HepG2 (cell line): ENCODE data around the gene BRMS1. TPM values are rescaled to one million over a fixed set of nuclear protein-coding genes. Genes with fewer than 3 reads are reported as not detected.

ENCODE experiments used
- BRCA1 ChIP-seq: sonication (generic); formaldehyde crosslinking; IDR thresholded peaks from 2 replicates; pipeline ENCODE4 v1.4.0; 2020; ENCODE audit warnings: missing genetic modification reagents
- BRF2 ChIP-seq: sonication (generic); formaldehyde crosslinking; IDR thresholded peaks from 2 replicates; pipeline ENCODE4 v1.8.1; 2022; ENCODE audit warnings: mild to moderate bottlenecking, missing genetic modification reagents
- ELK4 ChIP-seq: sonication (generic); formaldehyde crosslinking; IDR thresholded peaks from 2 replicates; pipeline ENCODE4 v1.9.0; 2021; ENCODE audit warnings: missing genetic modification reagents, borderline replicate concordance
- HNF4G ChIP-seq, 2 experiments: sonication (generic) in 1 of 2; formaldehyde crosslinking in 1 of 2; IDR thresholded peaks; 2 replicates each; pipeline versions ENCODE4 v1.4.0 to v1.6.1; 2011 to 2020; ENCODE audit warnings: borderline replicate concordance in 2 of 2, low read depth in 2 of 2, mild to moderate bottlenecking in 2 of 2, low read length in 1 of 2, missing genetic modification reagents in 1 of 2, moderate library complexity in 1 of 2
- HOXA5 ChIP-seq: sonication (generic); formaldehyde crosslinking; IDR thresholded peaks from 2 replicates; pipeline ENCODE4 v1.4.0; 2020; ENCODE audit warnings: missing genetic modification reagents
- MIER3 ChIP-seq: IDR thresholded peaks from 2 replicates; pipeline ENCODE4 v1.6.1; 2016; ENCODE audit warnings: missing compliant biosample characterization, borderline replicate concordance
- NCOA2 ChIP-seq: sonication (generic); formaldehyde crosslinking; IDR thresholded peaks from 2 replicates; pipeline ENCODE4 v1.8.0; 2022; ENCODE audit warnings: inconsistent platforms
- PHF20 ChIP-seq: sonication (generic); formaldehyde crosslinking; IDR thresholded peaks from 2 replicates; pipeline ENCODE4 v1.5.0; 2020; ENCODE audit warnings: mild to moderate bottlenecking, missing genetic modification reagents
- SMARCC2 ChIP-seq: fragments of 450-650 bp; IDR thresholded peaks from 2 replicates; pipeline ENCODE4 v1.6.1; 2017; ENCODE audit warnings: antibody characterized with exemption, mild to moderate bottlenecking
- SNAPC2 ChIP-seq: sonication (generic); formaldehyde crosslinking; IDR thresholded peaks from 2 replicates; pipeline ENCODE4 v1.8.1; 2022; ENCODE audit warnings: mild to moderate bottlenecking, missing genetic modification reagents
- TERF1 ChIP-seq: sonication (generic); formaldehyde crosslinking; IDR thresholded peaks from 2 replicates; pipeline ENCODE4 v1.8.0; 2022; ENCODE audit warnings: mild to moderate bottlenecking, missing genetic modification reagents, moderate library complexity
- ZNF160 ChIP-seq: sonication (generic); formaldehyde crosslinking; IDR thresholded peaks from 2 replicates; pipeline ENCODE4 v1.8.0; 2022; ENCODE audit warnings: mild to moderate bottlenecking, inconsistent platforms, missing genetic modification reagents
- ZNF232 ChIP-seq: sonication (generic); formaldehyde crosslinking; IDR thresholded peaks from 2 replicates; pipeline ENCODE4 v1.4.0; 2020; ENCODE audit warnings: missing genetic modification reagents, borderline replicate concordance
- ZNF24 ChIP-seq: fragments of 450-650 bp; IDR thresholded peaks from 2 replicates; pipeline ENCODE4 v1.6.1; 2017; ENCODE audit warnings: antibody characterized with exemption, mild to moderate bottlenecking
- ZNF296 ChIP-seq: sonication (generic); formaldehyde crosslinking; conservative IDR thresholded peaks from 2 replicates; pipeline ENCODE4 v1.5.0; 2020; ENCODE audit warnings: mild to moderate bottlenecking, missing genetic modification reagents
- ZNF678 ChIP-seq: sonication (generic); formaldehyde crosslinking; IDR thresholded peaks from 2 replicates; pipeline ENCODE4 v1.4.0; 2020; ENCODE audit warnings: mild to moderate bottlenecking, missing genetic modification reagents
- ZNF775 ChIP-seq: sonication (generic); formaldehyde crosslinking; IDR thresholded peaks from 2 replicates; pipeline ENCODE4 v1.4.0; 2020; ENCODE audit warnings: missing genetic modification reagents, mild to moderate bottlenecking, moderate library complexity, borderline replicate concordance
- polyA plus RNA-seq, 8 experiments: library from polyadenylated mRNA; depleted of rRNA in 3 of 8; stranded (reverse) in 7 of 8; unstranded in 1 of 8; fragments of >200 nt; fragmentation: Illumina TruSeq in 4 of 8; extraction: Trizol in 4 of 8; gene quantifications; 2 replicates each; pipeline versions ENCODE4 v1.2.1 to v1.2.3, GENCODE V29; 2011 to 2016; ENCODE audit warnings: low read depth in 4 of 8, missing spikeins in 1 of 8, mixed read lengths in 1 of 8; ENCODE audit not compliant: insufficient read depth in 1 of 8
- total RNA-seq, 5 experiments: library from RNA; depleted of rRNA; stranded (reverse); fragments of >200 nt; fragmentation: Illumina TruSeq; extraction: Trizol; gene quantifications; 2 replicates each; pipeline ENCODE4 v1.2.3, GENCODE V29; 2016; ENCODE audit warnings: low read depth in 1 of 5
- TF ChIP-seq, protein P1 (sequence below): sonication (generic); formaldehyde crosslinking; IDR thresholded peaks from 2 replicates; pipeline ENCODE4 v1.5.0; 2020; ENCODE audit warnings: mild to moderate bottlenecking, missing genetic modification reagents, moderate library complexity
- TF ChIP-seq, protein P2 (sequence below): sonication (generic); formaldehyde crosslinking; IDR thresholded peaks from 2 replicates; pipeline ENCODE4 v1.4.0; 2020; ENCODE audit warnings: missing genetic modification reagents
- TF ChIP-seq, protein P3 (sequence below): sonication (generic); formaldehyde crosslinking; IDR thresholded peaks from 2 replicates; pipeline ENCODE4 v1.8.0; 2022; ENCODE audit warnings: missing genetic modification reagents, mild to moderate bottlenecking, moderate library complexity, borderline replicate concordance

The BRMS1 gene
- total and polyA plus RNA-seq, 2 of the 13 experiments (the other 11 are each of a cell fraction or from before 2014, with no cell fraction given) = 15.8 to 55.7 TPM

DNA sequence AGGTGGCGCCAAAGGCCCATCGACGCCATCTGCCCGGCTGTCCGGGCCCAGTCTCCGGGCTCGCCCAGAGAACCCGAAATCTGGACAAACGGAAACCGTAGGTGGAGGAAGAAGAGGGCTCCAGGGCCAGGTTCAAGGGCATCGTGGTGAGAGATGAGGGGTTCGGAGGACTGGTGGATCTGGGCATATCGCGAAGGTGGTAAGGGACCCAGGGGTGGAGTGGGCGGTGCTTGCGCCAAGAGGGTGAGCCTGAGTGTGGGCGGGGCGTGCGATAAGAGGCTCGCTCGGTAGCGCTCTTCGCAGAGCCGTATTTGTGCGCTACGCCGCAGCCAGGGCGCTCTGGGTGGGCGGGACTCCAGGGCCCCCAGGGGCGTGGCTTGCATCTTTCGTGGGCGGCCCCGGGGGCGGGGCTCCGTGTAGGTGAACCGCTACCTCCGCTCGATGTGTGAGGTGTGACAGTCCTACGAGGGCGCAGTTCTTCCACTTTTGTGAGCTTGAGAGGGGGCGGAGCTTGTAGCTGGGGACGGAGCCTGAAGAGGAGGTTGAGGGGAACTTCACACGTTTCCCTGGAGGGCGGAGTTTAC is 32.8 kb downstream of the BRMS1 start (continued):
- TF ChIP-seq, protein P1, sequence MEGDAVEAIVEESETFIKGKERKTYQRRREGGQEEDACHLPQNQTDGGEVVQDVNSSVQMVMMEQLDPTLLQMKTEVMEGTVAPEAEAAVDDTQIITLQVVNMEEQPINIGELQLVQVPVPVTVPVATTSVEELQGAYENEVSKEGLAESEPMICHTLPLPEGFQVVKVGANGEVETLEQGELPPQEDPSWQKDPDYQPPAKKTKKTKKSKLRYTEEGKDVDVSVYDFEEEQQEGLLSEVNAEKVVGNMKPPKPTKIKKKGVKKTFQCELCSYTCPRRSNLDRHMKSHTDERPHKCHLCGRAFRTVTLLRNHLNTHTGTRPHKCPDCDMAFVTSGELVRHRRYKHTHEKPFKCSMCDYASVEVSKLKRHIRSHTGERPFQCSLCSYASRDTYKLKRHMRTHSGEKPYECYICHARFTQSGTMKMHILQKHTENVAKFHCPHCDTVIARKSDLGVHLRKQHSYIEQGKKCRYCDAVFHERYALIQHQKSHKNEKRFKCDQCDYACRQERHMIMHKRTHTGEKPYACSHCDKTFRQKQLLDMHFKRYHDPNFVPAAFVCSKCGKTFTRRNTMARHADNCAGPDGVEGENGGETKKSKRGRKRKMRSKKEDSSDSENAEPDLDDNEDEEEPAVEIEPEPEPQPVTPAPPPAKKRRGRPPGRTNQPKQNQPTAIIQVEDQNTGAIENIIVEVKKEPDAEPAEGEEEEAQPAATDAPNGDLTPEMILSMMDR (CRISPR knock-in tag) = peak; percentile 96
- no peak for TF ChIP-seq ZNF296 (CRISPR knock-in tag)
- no peak for TF ChIP-seq ELK4
- TF ChIP-seq PHF20 (CRISPR knock-in tag) = 0 out of 2 replicates have a peak, but pooled peaks have one; percentile 43
- TF ChIP-seq, protein P2, sequence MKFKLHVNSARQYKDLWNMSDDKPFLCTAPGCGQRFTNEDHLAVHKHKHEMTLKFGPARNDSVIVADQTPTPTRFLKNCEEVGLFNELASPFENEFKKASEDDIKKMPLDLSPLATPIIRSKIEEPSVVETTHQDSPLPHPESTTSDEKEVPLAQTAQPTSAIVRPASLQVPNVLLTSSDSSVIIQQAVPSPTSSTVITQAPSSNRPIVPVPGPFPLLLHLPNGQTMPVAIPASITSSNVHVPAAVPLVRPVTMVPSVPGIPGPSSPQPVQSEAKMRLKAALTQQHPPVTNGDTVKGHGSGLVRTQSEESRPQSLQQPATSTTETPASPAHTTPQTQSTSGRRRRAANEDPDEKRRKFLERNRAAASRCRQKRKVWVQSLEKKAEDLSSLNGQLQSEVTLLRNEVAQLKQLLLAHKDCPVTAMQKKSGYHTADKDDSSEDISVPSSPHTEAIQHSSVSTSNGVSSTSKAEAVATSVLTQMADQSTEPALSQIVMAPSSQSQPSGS (CRISPR knock-in tag) = 0 out of 2 replicates have a peak, but pooled peaks have one; percentile 4
- TF ChIP-seq HOXA5 (CRISPR knock-in tag) = no peak
- 0 out of 2 replicates have a peak, but pooled peaks have one; percentile 23 for TF ChIP-seq ZNF24
- TF ChIP-seq BRCA1 (CRISPR knock-in tag) = 0 out of 2 replicates have a peak, but pooled peaks have one; percentile 69
- no peak for TF ChIP-seq TERF1 (CRISPR knock-in tag)
- no peak for TF ChIP-seq HNF4G (IDR thresholded peaks at IDR 0.05; ENCODE audit: borderline replicate concordance, low read depth, low read length)
- peak; percentile 19; the same call in 1 of the 2 replicates for TF ChIP-seq HNF4G (CRISPR knock-in tag; IDR thresholded peaks at IDR 0.05; ENCODE audit: borderline replicate concordance, low read depth)
- 0 out of 2 replicates have a peak, but pooled peaks have one; percentile 35 for TF ChIP-seq MIER3 (CRISPR knock-in tag)
- peak; percentile 9; the same call in 1 of the 2 replicates for TF ChIP-seq NCOA2 (CRISPR knock-in tag)
- TF ChIP-seq ZNF775 (CRISPR knock-in tag) = no peak
- no peak for TF ChIP-seq SNAPC2 (CRISPR knock-in tag)
- no peak for TF ChIP-seq ZNF160 (CRISPR knock-in tag)
- peak; percentile 22; the same call in 1 of the 2 replicates for TF ChIP-seq BRF2 (CRISPR knock-in tag)
- TF ChIP-seq ZNF678 (CRISPR knock-in tag) = no peak
- TF ChIP-seq, protein P3, sequence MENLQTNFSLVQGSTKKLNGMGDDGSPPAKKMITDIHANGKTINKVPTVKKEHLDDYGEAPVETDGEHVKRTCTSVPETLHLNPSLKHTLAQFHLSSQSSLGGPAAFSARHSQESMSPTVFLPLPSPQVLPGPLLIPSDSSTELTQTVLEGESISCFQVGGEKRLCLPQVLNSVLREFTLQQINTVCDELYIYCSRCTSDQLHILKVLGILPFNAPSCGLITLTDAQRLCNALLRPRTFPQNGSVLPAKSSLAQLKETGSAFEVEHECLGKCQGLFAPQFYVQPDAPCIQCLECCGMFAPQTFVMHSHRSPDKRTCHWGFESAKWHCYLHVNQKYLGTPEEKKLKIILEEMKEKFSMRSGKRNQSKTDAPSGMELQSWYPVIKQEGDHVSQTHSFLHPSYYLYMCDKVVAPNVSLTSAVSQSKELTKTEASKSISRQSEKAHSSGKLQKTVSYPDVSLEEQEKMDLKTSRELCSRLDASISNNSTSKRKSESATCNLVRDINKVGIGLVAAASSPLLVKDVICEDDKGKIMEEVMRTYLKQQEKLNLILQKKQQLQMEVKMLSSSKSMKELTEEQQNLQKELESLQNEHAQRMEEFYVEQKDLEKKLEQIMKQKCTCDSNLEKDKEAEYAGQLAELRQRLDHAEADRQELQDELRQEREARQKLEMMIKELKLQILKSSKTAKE (CRISPR knock-in tag) = no peak
- no peak for TF ChIP-seq ZNF232 (CRISPR knock-in tag)
- TF ChIP-seq SMARCC2 = no peak
